ENCODE measurements around the gene NDRG4. TPM values are rescaled to one million over a fixed set of nuclear protein-coding genes. Genes with fewer than 3 reads are reported as not detected.

Gene NDRG4
- total RNA-seq, 4 donors from 2014 or later = 5.3 to 486 (median 45.8) TPM

- no peak for TF ChIP-seq CTCF (IDR thresholded peaks at IDR 0.05; ENCODE audit: low read depth)
Measured at GRCh38 chr16:58503166-58503862, 3.4 kb downstream of the NDRG4 start.

DNA sequence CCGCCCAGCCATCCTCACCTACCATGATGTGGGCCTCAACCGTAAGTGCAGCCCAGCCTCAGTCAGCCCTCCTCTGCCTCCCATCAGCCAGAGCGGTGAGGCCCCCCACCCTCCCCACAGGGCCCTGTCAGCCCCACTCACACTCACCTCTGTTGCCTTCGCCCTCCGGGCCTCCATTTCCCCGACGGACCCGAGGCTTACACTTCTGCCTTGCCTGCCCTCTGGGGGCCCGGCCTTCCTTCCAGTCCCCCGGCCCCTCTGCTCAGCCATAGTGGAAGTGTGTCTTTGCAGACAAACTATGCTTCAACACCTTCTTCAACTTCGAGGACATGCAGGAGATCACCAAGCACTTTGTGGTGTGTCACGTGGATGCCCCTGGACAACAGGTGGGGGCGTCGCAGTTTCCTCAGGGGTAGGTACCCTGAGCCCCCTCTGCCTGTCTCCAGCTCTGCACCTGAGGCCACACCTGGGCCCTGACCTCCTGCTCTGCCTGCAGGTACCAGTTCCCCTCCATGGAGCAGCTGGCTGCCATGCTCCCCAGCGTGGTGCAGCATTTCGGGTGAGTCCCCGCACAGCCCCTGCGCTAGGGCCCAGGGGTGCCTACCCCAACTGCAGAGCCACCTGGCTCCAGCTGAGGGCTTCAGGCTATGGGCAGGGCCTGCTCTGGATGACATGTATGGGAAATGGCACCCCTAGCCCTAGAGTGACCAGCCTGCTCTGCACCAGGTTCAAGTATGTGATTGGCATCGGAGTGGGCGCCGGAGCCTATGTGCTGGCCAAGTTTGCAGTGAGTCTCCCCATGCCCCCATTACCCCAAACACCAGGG lies 4.1 kb downstream of the NDRG4 start:
- no peak for TF ChIP-seq CTCF (IDR thresholded peaks at IDR 0.05; ENCODE audit: low read depth)

- TF ChIP-seq CTCF (IDR thresholded peaks at IDR 0.05; ENCODE audit: low read depth) = no peak
Measured at GRCh38 chr16:58506241-58507194, 6.6 kb downstream of the NDRG4 start.

- no peak for TF ChIP-seq CTCF (IDR thresholded peaks at IDR 0.05; ENCODE audit: low read depth)
Measured at GRCh38 chr16:58507195-58507962, 7.4 kb downstream of the NDRG4 start.

GRCh38 chr16:58507963-58508670 lies 8.2 kb downstream of the NDRG4 start:
- TF ChIP-seq CTCF (IDR thresholded peaks at IDR 0.05; ENCODE audit: low read depth) = no peak

- no peak for TF ChIP-seq CTCF (IDR thresholded peaks at IDR 0.05; ENCODE audit: low read depth)
Measured at GRCh38 chr16:58508671-58509251, 8.8 kb downstream of the NDRG4 start.

All from subcutaneous adipose tissue (tissue), 4 donors.